Immature natural killer cell (primary cell): ENCODE data around the gene RBBP8. TPM values are rescaled to one million over a fixed set of nuclear protein-coding genes. Genes with fewer than 3 reads are reported as not detected.

Source experiments
- DNase-seq, 3 donors: peaks; one replicate each; pipeline ENCODE4 v3.0.0; 2022; ENCODE audit warnings: mixed read lengths in 1 of 3
- H3K27ac Mint-ChIP-seq, 6 donors: one replicate each; pipeline ENCODE4 v1.8.0; 2020; ENCODE audit warnings: mixed read lengths in 6 of 6, mild to moderate bottlenecking in 5 of 6, inconsistent platforms in 4 of 6, moderate library complexity in 3 of 6
- H3K27me3 Mint-ChIP-seq, 3 donors: one replicate each; pipeline ENCODE4 v1.8.0; 2020 to 2021; ENCODE audit warnings: low read depth in 3 of 3, mild to moderate bottlenecking in 3 of 3, mixed read lengths in 3 of 3, moderate library complexity in 3 of 3, inconsistent platforms in 1 of 3
- H3K36me3 Mint-ChIP-seq, 3 donors: one replicate each; pipeline ENCODE4 v1.8.0; 2020; ENCODE audit warnings: mixed read lengths in 3 of 3, inconsistent platforms in 2 of 3, mild to moderate bottlenecking in 2 of 3
- H3K4me1 Mint-ChIP-seq, 2 donors: one replicate each; pipeline ENCODE4 v1.8.0; 2020; ENCODE audit warnings: inconsistent platforms in 2 of 2, mild to moderate bottlenecking in 2 of 2, mixed read lengths in 2 of 2, moderate library complexity in 1 of 2
- H3K4me3 Mint-ChIP-seq, 5 donors: one replicate each; pipeline ENCODE4 v1.8.0; 2020; ENCODE audit warnings: mild to moderate bottlenecking in 5 of 5, mixed read lengths in 5 of 5, inconsistent platforms in 3 of 5, moderate library complexity in 3 of 5
- H3K9me3 Mint-ChIP-seq, 6 donors: one replicate each; pipeline ENCODE4 v1.8.0; 2020; ENCODE audit warnings: mild to moderate bottlenecking in 6 of 6, mixed read lengths in 6 of 6, inconsistent platforms in 4 of 6, moderate library complexity in 3 of 6
- polyA plus RNA-seq, 3 donors: library from polyadenylated mRNA; unstranded; fragments of 300-500 nt; fragmentation: Illumina TruSeq; gene quantifications; one replicate each; pipeline ENCODE4 v1.2.3, GENCODE V29; 2021

Gene RBBP8
- polyA plus RNA-seq, 3 donors from 2014 or later: 3.0 to 3.7 TPM; not detected in 1

- Mint-ChIP-seq H3K27ac (no peak overlapping the region), H3K27me3 (peaks cover 1 to 4% (median 1%) of the 10 kb centered on the region in 3 donors), H3K9me3 (no peaks in the 10 kb centered on the region), H3K36me3 (no peaks in the 10 kb centered on the region), H3K4me1 (peaks cover under 1 to 5% of the 10 kb centered on the region in 2 donors), H3K4me3 (no peak overlapping the region)
- no peak for DNase-seq
Observed at GRCh38 chr18:23042133-23042532, 109.0 kb downstream of the RBBP8 start.

GRCh38 chr18:23043803-23044376 is 110.8 kb downstream of the RBBP8 start:
- peaks cover 1 to 3% (median 2%) of the 10 kb centered on the region in 3 donors for H3K27me3 Mint-ChIP-seq
- no peaks in the 10 kb centered on the region for H3K9me3 Mint-ChIP-seq
- H3K4me3 Mint-ChIP-seq: no peak overlapping the region
- H3K36me3 Mint-ChIP-seq: no peaks in the 10 kb centered on the region
- no peak for DNase-seq
- no peak overlapping the region for H3K27ac Mint-ChIP-seq
- H3K4me1 Mint-ChIP-seq: peaks cover 0 to 5% of the 10 kb centered on the region in 2 donors

DNA sequence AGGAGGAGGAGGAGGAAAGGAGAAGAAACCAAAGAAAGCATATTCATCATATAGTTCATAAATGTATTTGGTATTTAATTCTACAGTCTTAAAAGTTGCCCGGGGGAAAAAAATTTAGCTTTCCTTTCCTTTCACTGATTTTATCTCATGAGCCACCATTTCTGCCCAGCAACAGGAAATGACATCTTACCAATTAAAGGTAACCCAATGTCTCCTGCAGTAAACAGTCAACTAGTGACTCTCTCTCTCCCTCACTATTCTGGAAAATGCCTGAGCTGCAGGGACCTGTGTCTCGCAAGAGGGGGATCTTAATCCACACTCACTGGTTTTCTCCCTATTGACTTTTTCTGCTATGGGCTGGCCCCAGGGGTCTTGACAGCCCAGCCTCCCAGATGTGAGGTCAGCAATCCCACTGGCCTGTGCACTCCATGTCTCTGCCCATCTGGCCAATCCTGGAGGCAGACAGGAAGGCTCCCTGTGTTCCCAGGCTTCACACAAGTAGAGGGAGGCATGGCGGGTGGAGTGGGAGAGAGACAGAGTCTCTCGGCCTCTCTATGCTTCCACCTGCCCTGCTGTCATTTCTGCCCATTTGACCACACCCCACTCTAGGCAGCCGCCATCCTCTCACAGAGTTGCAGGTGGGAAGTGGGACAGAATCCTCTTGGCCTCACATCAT is 116.7 kb downstream of the RBBP8 start:
- Mint-ChIP-seq H3K36me3 (no peaks in the 10 kb centered on the region), H3K27ac (peak overlapping the region in 1 of 6 donors; percentile 66), H3K4me1 (peaks cover 15 to 16% of the 10 kb centered on the region in 2 donors), H3K27me3 (peaks cover 0 to 5% (median 1%) of the 10 kb centered on the region in 3 donors), H3K9me3 (no peaks in the 10 kb centered on the region), H3K4me3 (peak overlapping the region in 1 of 5 donors; percentile 1)
- DNase-seq: peak in 1 of 3 donors; percentile 15

- no peaks in the 10 kb centered on the region for H3K9me3 Mint-ChIP-seq
- DNase-seq: no peak
- H3K27ac Mint-ChIP-seq: no peak overlapping the region
- peaks cover 13 to 15% of the 10 kb centered on the region in 2 donors for H3K4me1 Mint-ChIP-seq
- H3K27me3 Mint-ChIP-seq: peaks cover 0 to 5% (median 2%) of the 10 kb centered on the region in 3 donors
- no peaks in the 10 kb centered on the region for H3K36me3 Mint-ChIP-seq
- no peak overlapping the region for H3K4me3 Mint-ChIP-seq
Observed at GRCh38 chr18:23053776-23054457, 120.8 kb downstream of the RBBP8 start.

DNA sequence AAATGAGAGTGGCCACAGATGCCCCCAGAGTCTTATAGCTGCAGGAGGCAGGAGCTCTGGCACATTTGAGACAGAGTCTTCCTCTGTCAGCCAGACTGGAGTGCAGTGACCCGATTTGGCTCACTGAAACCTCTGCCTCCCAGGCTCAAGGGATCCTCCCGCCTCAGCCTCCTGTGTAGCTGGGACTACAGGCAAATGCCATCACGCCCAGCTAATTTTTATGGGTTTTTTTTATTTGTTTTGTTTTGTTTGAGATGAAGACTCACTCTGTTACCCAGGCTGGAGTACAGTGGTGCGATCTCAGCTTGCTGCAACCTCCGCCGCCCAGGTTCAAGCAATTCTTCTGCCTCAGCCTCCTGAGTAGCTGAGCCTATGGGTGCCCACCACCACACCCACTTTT is 121.4 kb downstream of the RBBP8 start:
- no peak for DNase-seq
- Mint-ChIP-seq H3K27me3 (peaks cover 0 to 5% (median 2%) of the 10 kb centered on the region in 3 donors), H3K27ac (no peak overlapping the region), H3K36me3 (no peaks in the 10 kb centered on the region), H3K4me3 (no peak overlapping the region), H3K4me1 (peaks cover 10 to 11% of the 10 kb centered on the region in 2 donors), H3K9me3 (no peaks in the 10 kb centered on the region)

DNA sequence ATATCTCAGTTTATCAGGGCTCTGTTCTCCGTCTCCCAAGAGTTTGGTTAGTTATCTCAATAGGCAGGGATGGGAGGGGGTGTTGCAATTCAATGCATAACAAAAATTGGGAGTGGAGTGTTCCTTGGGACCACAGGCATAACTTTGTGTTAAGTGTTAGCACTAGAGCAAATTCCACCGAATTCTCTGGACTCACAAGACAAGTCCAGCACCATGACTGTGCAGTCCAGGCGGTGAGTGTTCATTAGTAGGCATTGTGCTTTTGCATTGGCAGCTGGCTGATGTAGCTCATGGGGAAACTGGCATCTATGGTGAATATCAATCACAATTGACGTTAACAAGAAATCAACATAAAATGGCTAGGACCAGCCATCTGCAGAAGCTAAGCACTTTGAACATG is 123.2 kb downstream of the RBBP8 start:
- H3K9me3 Mint-ChIP-seq: no peaks in the 10 kb centered on the region
- H3K27ac Mint-ChIP-seq: no peak overlapping the region
- no peak for DNase-seq
- peaks cover 0 to 7% (median 2%) of the 10 kb centered on the region in 3 donors for H3K27me3 Mint-ChIP-seq
- no peaks in the 10 kb centered on the region for H3K36me3 Mint-ChIP-seq
- no peaks in the 10 kb centered on the region for H3K4me1 Mint-ChIP-seq
- no peak overlapping the region for H3K4me3 Mint-ChIP-seq

DNA sequence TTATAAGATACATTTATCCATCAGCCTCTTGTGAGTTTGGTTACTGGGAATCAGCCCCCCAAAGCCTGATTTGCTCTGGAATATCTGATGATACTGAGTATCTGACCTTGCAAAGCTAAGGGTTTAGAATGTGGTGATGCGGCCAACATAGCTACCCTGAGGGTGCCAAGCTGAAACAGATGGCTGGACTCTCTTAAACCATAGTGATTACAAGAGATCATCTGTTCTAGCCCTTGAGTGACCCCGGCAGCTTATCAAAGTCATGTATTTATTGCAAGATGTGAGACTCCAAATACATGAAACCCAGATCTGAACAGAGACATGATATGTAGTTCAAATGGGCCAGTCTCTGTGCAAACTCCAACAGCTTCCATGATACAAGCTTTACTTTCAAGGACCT is 124.0 kb downstream of the RBBP8 start:
- Mint-ChIP-seq H3K9me3 (no peaks in the 10 kb centered on the region), H3K4me1 (no peaks in the 10 kb centered on the region), H3K27ac (no peak overlapping the region), H3K4me3 (no peak overlapping the region), H3K36me3 (no peaks in the 10 kb centered on the region), H3K27me3 (peaks cover 0 to 7% (median under 1%) of the 10 kb centered on the region in 3 donors)
- DNase-seq: no peak

DNA sequence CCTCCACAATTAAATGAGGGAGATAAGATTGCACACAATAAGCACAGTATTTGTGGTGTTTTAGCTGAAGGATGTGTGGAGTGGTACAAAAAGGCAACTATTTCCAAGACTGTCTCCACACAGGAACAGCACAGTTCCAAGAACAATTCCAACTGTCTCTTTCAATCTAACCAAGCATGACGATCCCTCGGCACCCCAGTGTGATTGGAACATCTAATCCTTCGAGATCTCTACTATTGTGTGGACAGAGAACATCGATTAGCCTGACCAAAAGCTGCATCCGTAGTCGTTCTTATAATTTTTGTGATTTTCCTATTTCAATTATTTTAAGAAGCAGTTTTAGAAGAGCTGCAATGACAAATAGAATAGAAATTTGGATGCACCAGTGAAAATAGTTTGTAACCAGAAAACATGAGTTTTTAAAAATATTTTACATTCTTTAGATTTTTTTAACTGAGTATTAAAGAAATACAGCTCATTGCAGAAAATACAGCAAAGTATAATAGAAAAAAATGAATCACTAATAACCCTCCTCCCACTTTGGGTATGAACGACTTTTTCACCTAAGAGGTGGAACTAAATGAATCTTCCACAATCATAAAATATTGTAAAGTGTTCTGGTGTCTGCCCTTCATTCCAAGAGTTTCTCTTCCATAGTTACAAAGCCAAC is 125.8 kb downstream of the RBBP8 start:
- DNase-seq: no peak
- H3K4me1 Mint-ChIP-seq: no peaks in the 10 kb centered on the region
- H3K36me3 Mint-ChIP-seq: peaks cover 0 to 8% (median 0%) of the 10 kb centered on the region in 3 donors
- no peak overlapping the region for H3K27ac Mint-ChIP-seq
- peaks cover 0 to 7% (median 2%) of the 10 kb centered on the region in 3 donors for H3K27me3 Mint-ChIP-seq
- peaks cover 0 to 3% (median 0%) of the 10 kb centered on the region in 6 donors for H3K9me3 Mint-ChIP-seq
- no peak overlapping the region for H3K4me3 Mint-ChIP-seq

DNA sequence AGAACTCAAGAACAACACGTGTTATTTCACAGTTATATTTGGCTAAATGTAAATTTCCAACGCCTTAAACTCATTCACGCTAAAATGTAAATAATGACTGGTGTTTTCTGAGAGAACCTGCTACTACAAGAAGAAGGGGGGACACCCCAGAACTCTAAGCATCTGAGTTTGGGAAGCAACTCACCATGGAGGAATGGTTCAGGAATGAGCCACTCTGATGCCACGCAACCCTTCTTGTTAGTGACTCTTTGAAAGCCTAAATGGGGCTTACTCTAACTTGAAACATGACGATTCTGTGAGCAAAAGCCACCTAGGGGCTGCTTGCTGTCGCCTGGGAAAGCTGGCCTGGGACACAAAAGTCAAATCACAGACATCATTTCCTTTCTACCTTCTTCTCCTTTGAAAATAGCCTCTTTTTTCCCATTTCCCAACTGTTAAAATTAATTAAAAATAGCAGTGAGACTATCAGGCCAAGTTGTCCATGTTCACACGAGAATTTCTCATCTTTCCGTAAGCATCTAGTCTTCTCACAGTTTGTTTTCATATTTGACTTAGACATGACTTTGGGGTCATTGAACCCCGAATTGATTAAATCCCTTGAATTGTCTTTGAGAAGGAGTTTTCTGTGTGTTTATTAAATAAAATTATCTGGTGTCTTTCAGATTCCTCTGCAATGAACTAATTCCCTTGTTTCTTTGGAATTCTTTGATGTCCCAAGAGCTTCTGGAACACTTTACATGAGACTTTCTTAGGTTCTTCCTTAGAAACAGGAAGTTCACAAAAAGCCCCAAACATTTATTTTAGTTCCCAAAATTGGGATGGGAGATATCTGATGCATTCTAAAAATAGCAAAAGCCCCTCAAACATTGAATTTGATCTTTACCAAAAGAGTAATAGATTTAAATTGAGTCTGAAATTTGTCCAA is 126.7 kb downstream of the RBBP8 start:
- Mint-ChIP-seq H3K9me3 (peaks cover 0 to 3% (median 0%) of the 10 kb centered on the region in 6 donors), H3K27ac (no peak overlapping the region), H3K4me1 (no peaks in the 10 kb centered on the region), H3K27me3 (peaks cover 0 to 7% (median 2%) of the 10 kb centered on the region in 3 donors), H3K36me3 (peaks cover 0 to 8% (median 0%) of the 10 kb centered on the region in 3 donors), H3K4me3 (no peak overlapping the region)
- DNase-seq: no peak

GRCh38 chr18:23062011-23062410 is 128.9 kb downstream of the RBBP8 start:
- H3K27ac Mint-ChIP-seq: no peak overlapping the region
- peaks cover 0 to 9% (median 0%) of the 10 kb centered on the region in 3 donors for H3K36me3 Mint-ChIP-seq
- no peak for DNase-seq
- peaks cover 2 to 5% of the 10 kb centered on the region in 2 donors for H3K4me1 Mint-ChIP-seq
- H3K9me3 Mint-ChIP-seq: peaks cover 0 to 3% (median 0%) of the 10 kb centered on the region in 6 donors
- H3K27me3 Mint-ChIP-seq: peaks cover 0 to 5% (median 2%) of the 10 kb centered on the region in 3 donors
- no peak overlapping the region for H3K4me3 Mint-ChIP-seq

DNA sequence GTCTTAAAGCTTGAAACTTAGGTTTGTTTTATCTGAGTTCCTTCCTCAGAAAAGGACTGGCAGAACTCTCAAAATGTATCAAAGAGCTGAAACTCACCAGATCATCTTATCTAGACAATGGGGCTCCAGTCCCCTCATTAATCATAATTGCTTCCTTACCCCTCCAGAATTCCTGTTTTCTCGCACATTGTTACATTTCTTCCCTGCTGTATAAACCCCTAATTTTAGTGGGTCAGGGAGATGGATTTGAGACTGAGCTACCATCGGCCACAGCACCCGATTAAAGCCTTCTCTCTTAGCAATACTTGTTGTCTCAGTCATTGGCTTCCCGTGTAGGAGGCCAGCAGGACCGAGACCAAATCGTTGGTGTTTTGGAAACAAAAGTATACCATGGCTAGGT is 130.4 kb downstream of the RBBP8 start:
- Mint-ChIP-seq H3K27me3 (peaks cover 0 to 7% (median 2%) of the 10 kb centered on the region in 3 donors), H3K4me1 (peaks cover 14 to 16% of the 10 kb centered on the region in 2 donors), H3K27ac (no peak overlapping the region), H3K36me3 (peaks cover 0 to 12% (median 0%) of the 10 kb centered on the region in 3 donors), H3K9me3 (peaks cover 0 to 3% (median 0%) of the 10 kb centered on the region in 6 donors), H3K4me3 (no peak overlapping the region)
- no peak for DNase-seq

GRCh38 chr18:23065234-23065806 is 132.2 kb downstream of the RBBP8 start:
- DNase-seq: no peak
- Mint-ChIP-seq H3K9me3 (peaks cover 0 to 3% (median 0%) of the 10 kb centered on the region in 6 donors), H3K27me3 (peaks cover 2 to 16% (median 12%) of the 10 kb centered on the region in 3 donors), H3K36me3 (peaks cover 0 to 12% (median 0%) of the 10 kb centered on the region in 3 donors), H3K27ac (no peak overlapping the region), H3K4me3 (no peak overlapping the region), H3K4me1 (peaks cover 32 to 34% of the 10 kb centered on the region in 2 donors)
